ENCODE results near the gene TMEM229B. TPM values are rescaled to one million over a fixed set of nuclear protein-coding genes. Genes with fewer than 3 reads are reported as not detected.

TMEM229B gene
- total RNA-seq, 2 experiments from 2014 or later = 1.3 to 1.5 TPM

DNA sequence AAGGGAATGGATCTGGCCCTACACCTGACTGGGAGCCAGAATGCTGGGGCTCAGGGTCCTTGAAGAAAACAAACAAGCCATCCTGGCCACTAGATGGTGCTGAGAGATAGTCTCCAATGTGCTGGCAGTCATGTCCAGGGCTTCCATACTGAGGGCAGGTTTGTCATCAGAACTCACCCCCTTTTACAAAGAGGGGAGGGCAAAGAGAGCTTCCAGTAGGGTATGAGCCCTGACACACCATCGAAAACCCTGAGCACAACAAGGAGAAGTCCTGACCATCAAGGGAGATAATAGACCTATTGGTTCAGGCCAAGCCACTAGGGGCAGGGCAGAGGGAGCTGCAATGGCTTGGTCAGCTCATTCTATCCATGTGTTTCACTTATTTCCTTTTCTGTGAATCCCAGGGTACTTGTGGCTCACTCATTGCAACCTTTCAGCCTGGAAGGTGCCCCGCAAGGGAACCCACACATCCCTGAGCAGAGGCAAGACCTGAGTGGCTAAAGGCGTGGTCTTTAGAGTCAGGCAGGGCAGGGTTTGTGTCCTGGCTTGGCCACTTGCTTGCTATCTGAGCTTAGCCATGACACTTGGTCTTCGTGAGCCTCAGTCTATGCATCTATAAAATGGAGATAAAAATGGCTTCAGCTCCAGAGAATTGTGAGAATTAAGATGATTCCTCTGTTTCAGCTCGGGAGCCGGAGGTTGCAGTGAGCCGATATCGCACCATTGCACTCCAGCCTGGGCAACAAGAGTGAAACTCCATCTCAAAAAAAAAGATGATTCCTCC is 38.3 kb upstream of the TMEM229B start:
- H3K4me1 Mint-ChIP-seq = no peaks in the 10 kb centered on the region
- H3K27me3 Mint-ChIP-seq = peaks cover 12% of the 10 kb centered on the region
- ATAC-seq (peak; percentile 91), DNase-seq (peak; percentile 60)
- CTCF ChIA-PET = interaction anchor here (0.5 to 3.7 kb wide), 33 partner anchors 9 to 1616 kb away, joined by 3 to 41 read pairs (median 4); partner anchors contain the start of gene TMEM229B
- H3K4me3 Mint-ChIP-seq = no peak overlapping the region
- POLR2A ChIA-PET = no interaction called here
- intact Hi-C loops (cut with DNase I, micrococcal nuclease) = loop anchor here (1.0 to 10.0 kb wide), 5 partner anchors 44 to 177 kb away; no protein-coding TSS in a partner anchor
- H3K9me3 Mint-ChIP-seq (ENCODE audit: low read depth) = no peaks in the 10 kb centered on the region
- no peaks in the 10 kb centered on the region for H3K36me3 Mint-ChIP-seq (ENCODE audit: low read depth)
- H3K27ac Mint-ChIP-seq = no peak overlapping the region

DNA sequence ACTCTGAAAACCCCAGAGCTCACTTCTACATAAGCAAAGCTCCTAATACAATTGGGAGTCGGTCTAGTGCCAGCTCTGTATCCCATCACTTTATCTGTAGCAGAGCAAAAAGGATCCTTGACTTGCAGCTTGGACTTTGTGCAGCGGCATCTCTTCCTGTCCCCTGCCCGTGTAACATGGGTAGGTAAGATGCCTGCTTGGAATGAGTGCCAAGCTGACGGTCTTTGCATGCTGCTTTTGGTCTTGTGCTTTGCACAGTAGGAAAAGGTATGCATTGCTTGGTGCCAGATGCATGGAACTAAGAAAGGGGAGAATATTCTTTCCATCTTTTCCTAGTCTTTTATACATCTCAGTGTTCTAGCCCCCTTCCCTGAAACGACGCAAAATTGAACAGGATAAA is 37.7 kb upstream of the TMEM229B start:
- POLR2A ChIA-PET = no interaction called here
- DNase-seq = no peak
- CTCF ChIA-PET = interaction anchor here (0.6 to 3.7 kb wide), 22 partner anchors 9 to 382 kb away, joined by 3 to 41 read pairs (median 4); partner anchors contain the start of gene TMEM229B
- Mint-ChIP-seq H3K27ac (no peak overlapping the region), H3K27me3 (peaks cover 16% of the 10 kb centered on the region), H3K9me3 (ENCODE audit: low read depth) (no peaks in the 10 kb centered on the region), H3K36me3 (ENCODE audit: low read depth) (no peaks in the 10 kb centered on the region), H3K4me1 (no peaks in the 10 kb centered on the region), H3K4me3 (no peak overlapping the region)
- no peak for ATAC-seq
- intact Hi-C loops (cut with DNase I, micrococcal nuclease) = loop anchor here (1.0 to 10.0 kb wide), 5 partner anchors 45 to 178 kb away; no protein-coding TSS in a partner anchor

DNA sequence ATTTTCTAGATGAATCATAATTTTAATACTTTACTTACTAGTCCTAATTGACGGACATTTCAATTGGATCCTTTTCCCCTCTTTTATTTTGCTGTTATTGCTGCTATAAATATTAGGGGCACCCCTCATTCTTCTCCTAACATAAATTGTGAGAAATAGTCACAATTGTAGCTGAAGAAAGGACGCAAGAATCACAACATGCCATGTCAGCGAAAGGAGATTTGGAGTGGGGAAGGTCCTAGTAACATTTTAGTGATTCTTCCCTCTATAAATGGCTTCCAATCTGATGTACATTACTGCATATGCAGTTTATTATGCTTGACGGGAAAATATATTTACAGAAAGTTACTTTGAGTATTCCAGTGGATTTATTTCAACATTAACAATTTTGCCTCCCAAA is 36.9 kb upstream of the TMEM229B start:
- no peak overlapping the region for H3K27ac Mint-ChIP-seq
- POLR2A ChIA-PET = no interaction called here
- ATAC-seq (no peak), DNase-seq (no peak)
- H3K4me1 Mint-ChIP-seq = no peaks in the 10 kb centered on the region
- no peaks in the 10 kb centered on the region for H3K36me3 Mint-ChIP-seq (ENCODE audit: low read depth)
- no peaks in the 10 kb centered on the region for H3K9me3 Mint-ChIP-seq (ENCODE audit: low read depth)
- CTCF ChIA-PET = interaction anchor here (0.6 to 3.7 kb wide), 13 partner anchors 8 to 179 kb away, joined by 3 to 41 read pairs (median 5); no protein-coding TSS in a partner anchor
- intact Hi-C loops (cut with DNase I, micrococcal nuclease) = loop anchor here in 1 of 2 experiments (10.0 kb wide), 2 partner anchors 101 to 139 kb away; no protein-coding TSS in a partner anchor
- H3K27me3 Mint-ChIP-seq = peaks cover 16% of the 10 kb centered on the region
- no peak overlapping the region for H3K4me3 Mint-ChIP-seq

DNA sequence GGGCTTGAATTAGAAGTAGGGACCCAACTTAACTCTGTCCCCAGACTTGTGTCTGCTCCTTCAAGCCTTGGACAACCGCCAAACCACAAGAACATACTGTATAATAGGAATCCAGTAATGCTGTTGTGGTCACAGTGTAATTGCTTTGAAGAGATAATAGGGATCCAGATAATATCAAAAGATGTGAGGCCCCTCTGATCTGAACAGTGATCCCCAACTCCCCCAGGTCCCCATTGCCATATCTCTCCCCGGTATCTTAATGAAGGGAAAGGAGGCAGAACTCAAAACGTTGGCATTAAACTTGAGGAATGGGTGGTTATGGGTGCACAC is 36.1 kb upstream of the TMEM229B start:
- H3K4me3 Mint-ChIP-seq = no peak overlapping the region
- POLR2A ChIA-PET = no interaction called here
- no peaks in the 10 kb centered on the region for H3K36me3 Mint-ChIP-seq (ENCODE audit: low read depth)
- H3K4me1 Mint-ChIP-seq = no peaks in the 10 kb centered on the region
- DNase-seq = no peak
- peaks cover 16% of the 10 kb centered on the region for H3K27me3 Mint-ChIP-seq
- CTCF ChIA-PET = interaction anchor here (0.6 to 1.0 kb wide), 2 partner anchors 98 to 180 kb away, joined by 3 to 5 read pairs; no protein-coding TSS in a partner anchor
- no peak overlapping the region for H3K27ac Mint-ChIP-seq
- intact Hi-C loops (cut with DNase I, micrococcal nuclease) = loop anchor here in 1 of 2 experiments (10.0 kb wide), 2 partner anchors 100 to 140 kb away; no protein-coding TSS in a partner anchor
- no peaks in the 10 kb centered on the region for H3K9me3 Mint-ChIP-seq (ENCODE audit: low read depth)
- no peak for ATAC-seq

DNA sequence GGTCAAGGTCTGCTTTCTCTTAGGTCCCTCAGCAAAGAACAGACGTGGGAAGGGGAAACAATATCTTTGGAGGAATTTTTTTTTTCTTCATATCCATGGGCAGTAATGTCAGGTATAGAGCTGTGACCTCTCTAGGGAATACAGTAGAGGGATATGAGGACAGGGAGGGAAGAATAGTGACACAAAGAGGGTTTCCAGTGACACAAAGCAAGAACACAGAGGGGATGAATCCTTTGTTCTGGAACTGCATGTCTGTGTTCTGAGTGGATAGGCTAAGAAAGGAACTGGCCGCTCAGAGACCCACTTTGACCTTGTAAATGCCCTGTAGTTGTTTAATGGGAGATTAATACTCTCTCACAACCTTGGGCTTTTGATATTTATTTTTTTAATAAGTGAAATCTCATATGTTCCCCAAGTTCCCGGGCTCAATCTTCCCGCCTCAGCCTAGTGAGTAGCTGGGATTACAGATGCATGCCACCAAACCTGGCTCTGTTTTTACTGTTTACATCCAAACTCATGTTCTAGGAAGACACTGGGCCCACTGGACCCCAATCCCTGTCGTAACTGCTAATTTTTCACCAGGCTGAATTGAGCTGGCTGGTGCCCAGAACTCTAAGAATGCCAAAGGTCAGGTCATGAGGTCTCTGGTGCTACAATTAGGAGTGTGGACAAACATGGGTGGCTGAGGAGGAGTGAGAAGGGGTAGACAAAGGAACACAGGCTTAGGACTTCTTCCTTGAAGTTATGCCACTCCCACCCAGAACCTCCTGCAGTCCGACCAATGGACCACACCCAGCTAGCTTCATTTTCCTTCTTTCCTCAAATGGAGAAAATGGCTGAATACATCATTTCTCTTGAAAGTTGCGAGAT is 35.5 kb upstream of the TMEM229B start:
- ChIA-PET CTCF (no interaction called here), POLR2A (no interaction called here)
- Mint-ChIP-seq H3K4me3 (no peak overlapping the region), H3K4me1 (no peaks in the 10 kb centered on the region), H3K36me3 (ENCODE audit: low read depth) (no peaks in the 10 kb centered on the region), H3K9me3 (ENCODE audit: low read depth) (no peaks in the 10 kb centered on the region), H3K27ac (no peak overlapping the region), H3K27me3 (peaks cover 16% of the 10 kb centered on the region)
- DNase-seq (no peak), ATAC-seq (no peak)
- intact Hi-C loops (cut with DNase I, micrococcal nuclease) = loop anchor here in 1 of 2 experiments (10.0 kb wide), 2 partner anchors 99 to 141 kb away; no protein-coding TSS in a partner anchor

DNA sequence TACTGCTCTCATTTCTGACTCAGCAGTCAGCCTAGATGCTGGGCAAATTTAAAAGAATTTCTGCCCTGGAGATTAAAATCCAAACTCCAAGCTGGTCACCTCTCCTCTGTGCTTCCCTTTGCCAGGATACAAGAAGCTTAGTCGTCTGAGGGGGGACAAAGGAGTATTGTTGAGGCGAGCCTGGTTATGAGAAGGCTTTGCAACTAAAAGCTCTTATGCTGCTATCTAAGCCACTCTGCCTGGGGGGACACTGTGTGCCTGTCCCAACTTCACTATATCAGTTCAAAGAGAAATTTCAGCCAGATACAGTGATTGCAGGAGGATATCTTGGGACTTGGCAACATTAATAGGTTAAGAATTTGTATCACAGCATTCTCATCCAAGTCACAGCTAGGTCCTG is 33.7 kb upstream of the TMEM229B start:
- Mint-ChIP-seq H3K4me3 (no peak overlapping the region), H3K9me3 (ENCODE audit: low read depth) (no peaks in the 10 kb centered on the region), H3K27me3 (peaks cover 16% of the 10 kb centered on the region), H3K4me1 (no peaks in the 10 kb centered on the region), H3K36me3 (ENCODE audit: low read depth) (no peaks in the 10 kb centered on the region), H3K27ac (no peak overlapping the region)
- ATAC-seq (no peak), DNase-seq (no peak)
- intact Hi-C loops (cut with DNase I, micrococcal nuclease) = loop anchor here in 1 of 2 experiments (10.0 kb wide), 2 partner anchors 97 to 143 kb away; no protein-coding TSS in a partner anchor
- ChIA-PET POLR2A (no interaction called here), CTCF (interaction anchor here (0.7 kb wide), 1 partner anchor 48 kb away, joined by 6 read pairs; no protein-coding TSS in a partner anchor)

DNA sequence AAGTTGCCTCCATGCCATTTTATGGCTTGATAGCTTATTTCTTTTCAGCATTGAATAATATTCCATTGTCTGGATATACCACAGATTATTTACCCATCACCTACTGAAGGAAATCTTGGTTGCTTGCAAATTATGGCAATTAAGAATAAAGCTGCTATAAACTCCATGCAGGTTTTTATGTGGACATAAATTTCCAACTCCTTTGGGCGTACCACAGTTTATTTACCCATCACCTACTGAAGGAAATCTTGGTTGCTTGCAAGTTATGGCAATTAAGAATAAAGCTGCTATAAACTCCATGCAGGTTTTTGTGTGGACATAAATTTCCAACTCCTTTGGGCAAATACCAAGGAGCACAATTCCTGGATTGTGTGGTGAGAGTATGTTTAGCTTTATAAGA is 32.0 kb upstream of the TMEM229B start:
- Mint-ChIP-seq H3K4me1 (no peaks in the 10 kb centered on the region), H3K9me3 (ENCODE audit: low read depth) (no peaks in the 10 kb centered on the region), H3K27me3 (peaks cover 13% of the 10 kb centered on the region), H3K4me3 (no peak overlapping the region), H3K36me3 (ENCODE audit: low read depth) (no peaks in the 10 kb centered on the region), H3K27ac (no peak overlapping the region)
- DNase-seq = no peak
- ChIA-PET CTCF (interaction anchor here (0.7 to 1.4 kb wide), 6 partner anchors 9 to 184 kb away, joined by 3 to 6 read pairs (median 3); no protein-coding TSS in a partner anchor), POLR2A (no interaction called here)
- intact Hi-C loops (cut with DNase I, micrococcal nuclease) = loop anchor here in 1 of 2 experiments (10.0 kb wide), 2 partner anchors 96 to 144 kb away; no protein-coding TSS in a partner anchor
- ATAC-seq = no peak

DNA sequence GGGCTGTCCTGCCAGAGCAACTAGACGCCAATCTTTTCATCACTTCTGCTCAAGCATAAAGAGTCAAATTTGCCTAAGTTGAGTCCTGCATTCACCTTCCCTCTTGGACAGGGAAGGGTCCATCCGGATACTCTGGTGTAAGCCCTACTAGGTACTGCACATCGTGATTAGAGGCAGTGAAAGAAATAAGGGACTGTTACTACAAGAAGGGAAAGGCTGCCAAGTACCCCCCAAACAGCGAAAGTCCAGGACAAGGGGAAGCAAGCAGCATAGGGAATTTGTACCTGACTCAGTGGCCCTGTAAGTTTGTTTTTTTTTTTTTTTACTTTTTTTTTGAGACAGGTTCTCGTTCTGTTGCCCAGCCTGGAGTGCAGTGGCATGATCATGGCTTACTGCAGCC is 30.9 kb upstream of the TMEM229B start:
- no peak overlapping the region for H3K27ac Mint-ChIP-seq
- CTCF ChIA-PET = interaction anchor here (1.0 to 1.4 kb wide), 3 partner anchors 11 to 92 kb away, joined by 3 to 4 read pairs (median 4); no protein-coding TSS in a partner anchor
- H3K4me1 Mint-ChIP-seq = peaks cover 2% of the 10 kb centered on the region
- intact Hi-C loops (cut with DNase I, micrococcal nuclease) = no loop called here
- H3K4me3 Mint-ChIP-seq = no peak overlapping the region
- POLR2A ChIA-PET = no interaction called here
- DNase-seq (no peak), ATAC-seq (no peak)
- H3K36me3 Mint-ChIP-seq (ENCODE audit: low read depth) = no peaks in the 10 kb centered on the region
- peaks cover 8% of the 10 kb centered on the region for H3K27me3 Mint-ChIP-seq
- H3K9me3 Mint-ChIP-seq (ENCODE audit: low read depth) = no peaks in the 10 kb centered on the region

DNA sequence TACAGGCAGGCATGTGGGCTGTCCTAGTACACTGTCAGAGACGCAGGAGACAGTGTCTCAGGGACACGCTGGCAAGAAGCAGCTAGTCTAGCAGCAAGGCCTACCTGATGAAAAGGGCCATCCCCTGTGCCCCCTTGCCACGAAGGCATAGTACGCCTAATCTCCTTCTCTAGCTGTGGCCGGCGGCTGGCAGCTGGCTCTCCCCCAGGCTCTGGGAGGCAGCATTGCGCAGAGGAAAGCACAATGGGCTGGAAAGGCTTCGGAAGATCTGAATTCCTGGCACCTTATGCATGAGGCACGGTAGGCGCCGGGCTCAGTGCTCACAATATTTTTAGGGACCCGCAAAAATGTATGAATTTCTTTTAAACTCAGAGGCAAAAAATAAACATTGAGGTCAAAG is 28.6 kb upstream of the TMEM229B start:
- CTCF ChIA-PET = interaction anchor here (0.9 to 1.5 kb wide), 2 partner anchors 9 to 10 kb away, joined by 3 to 4 read pairs; no protein-coding TSS in a partner anchor
- H3K4me1 Mint-ChIP-seq = peaks cover 5% of the 10 kb centered on the region
- no peak overlapping the region for H3K4me3 Mint-ChIP-seq
- POLR2A ChIA-PET = no interaction called here
- intact Hi-C loops (cut with DNase I, micrococcal nuclease) = no loop called here
- DNase-seq (no peak), ATAC-seq (no peak)
- H3K36me3 Mint-ChIP-seq (ENCODE audit: low read depth) = no peaks in the 10 kb centered on the region
- peaks cover 4% of the 10 kb centered on the region for H3K27me3 Mint-ChIP-seq
- no peak overlapping the region for H3K27ac Mint-ChIP-seq
- H3K9me3 Mint-ChIP-seq (ENCODE audit: low read depth) = no peaks in the 10 kb centered on the region

DNA sequence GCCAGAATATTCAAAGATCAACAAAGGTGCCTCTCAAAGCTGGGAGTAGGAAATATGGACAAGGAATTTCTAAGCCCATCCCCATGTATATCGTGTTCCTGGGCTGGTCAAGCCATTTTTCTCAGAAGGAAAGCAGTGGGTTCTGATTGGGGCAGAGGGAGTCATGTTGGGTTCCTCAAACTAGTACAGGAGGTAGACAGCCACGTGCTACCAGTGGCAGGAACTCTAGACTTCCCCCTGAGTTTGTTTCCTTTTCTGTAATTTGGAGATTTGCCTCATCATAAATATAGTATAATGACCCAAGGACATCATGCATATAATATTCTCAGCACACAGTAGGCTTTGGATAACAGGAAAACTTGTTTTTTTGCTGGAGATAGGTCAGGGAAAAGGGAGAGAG is 28.2 kb upstream of the TMEM229B start:
- CTCF ChIA-PET = interaction anchor here (0.6 to 1.5 kb wide), 5 partner anchors 9 to 74 kb away, joined by 3 to 4 read pairs (median 3); no protein-coding TSS in a partner anchor
- Mint-ChIP-seq H3K4me1 (peaks cover 5% of the 10 kb centered on the region), H3K9me3 (ENCODE audit: low read depth) (no peaks in the 10 kb centered on the region), H3K4me3 (no peak overlapping the region), H3K27ac (no peak overlapping the region), H3K36me3 (ENCODE audit: low read depth) (no peaks in the 10 kb centered on the region), H3K27me3 (peaks cover 3% of the 10 kb centered on the region)
- DNase-seq (no peak), ATAC-seq (no peak)
- POLR2A ChIA-PET = no interaction called here
- intact Hi-C loops (cut with DNase I, micrococcal nuclease) = no loop called here

Measured in activated CD4-positive, alpha-beta T cell treated with anti-CD3 and anti-CD28 coated beads for 36 hours (primary cell).